HCT116 (cell line): ENCODE results near the gene PREX1. TPM values are rescaled to one million over a fixed set of nuclear protein-coding genes. Genes with fewer than 3 reads are reported as not detected.

Source experiments
- ATAC-seq: fragments of 200-7000 bp; cut with Tn5 transposase; 2 replicates; pipeline ENCODE4 v1.9.1; 2020; ENCODE audit warnings: mild to moderate bottlenecking, moderate library complexity
- BruUV-seq: library from RNA; stranded (reverse); fragments of 400-500 nt; replicated peaks from 2 replicates; lab custom pipeline; 2021; lab: Mats Ljungman, UMichigan
- CTCF ChIA-PET: fragments of 300-600 bp; sonication (Branson Sonifier 250); formaldehyde crosslinking; loops from one replicate; lab custom pipeline; 2021; ENCODE audit warnings: antibody characterized with exemption; lab: Charles Lee
- POLR2A ChIA-PET: fragments of 300-600, 350-600 bp; sonication (Branson Sonifier 250); formaldehyde crosslinking; loops from one replicate; lab custom pipeline; 2021; ENCODE audit warnings: antibody characterized with exemption; lab: Charles Lee
- RAD21 ChIA-PET, 2 experiments: fragments of 300-600 bp; sonication (Branson Sonifier 250); formaldehyde crosslinking; loops; one replicate each; lab custom pipeline; 2023; ENCODE audit warnings: low total read pairs in 2 of 2; ENCODE audit not compliant: uncharacterized antibody in 2 of 2, unreplicated experiment in 2 of 2, low non-redundant PET in 1 of 2; lab: Charles Lee
- DNase-seq: peaks from one replicate; pipeline ENCODE4 v3.0.0-alpha.2; 2010; ENCODE audit warnings: low read depth, low spot score
- H2AFZ ChIP-seq: fragments of 200-600 bp; shearing (Covaris generic), sonication (generic); 2 replicates; pipeline ENCODE4 v1.6.1; 2017; ENCODE audit warnings: low read depth, mixed run types, mixed read lengths, antibody characterized with exemption, low read length; ENCODE audit not compliant: poor library complexity, severe bottlenecking
- H3K27ac ChIP-seq: 2 replicates; pipeline ENCODE4 v1.5.1; 2012; ENCODE audit warnings: low read depth, low read length
- H3K27me3 ChIP-seq: fragments of 200-600 bp; sonication (generic); 2 replicates; pipeline ENCODE4 v1.6.1; 2016; ENCODE audit warnings: mixed run types, low read length, mixed read lengths; ENCODE audit not compliant: insufficient read depth
- H3K36me3 ChIP-seq, 2 experiments: fragments of 200-500 bp in 1 of 2; fragments of 200-600 bp in 1 of 2; sonication (Bioruptor generic) in 1 of 2; sonication (generic) in 1 of 2; 2 replicates each; pipeline versions ENCODE4 v1.5.1 to v1.6.1; 2014 to 2016; ENCODE audit warnings: low read length in 2 of 2, inconsistent platforms in 1 of 2, mixed read lengths in 1 of 2, mixed run types in 1 of 2; ENCODE audit not compliant: insufficient read depth in 2 of 2, control insufficient read depth in 1 of 2
- H3K4me1 ChIP-seq, 2 experiments: fragments of 200-600 bp in 1 of 2; sonication (generic) in 1 of 2; 2 replicates each; pipeline versions ENCODE4 v1.5.1 to v1.6.1; 2012 to 2017; ENCODE audit warnings: low read length in 2 of 2, inconsistent platforms in 1 of 2, mild to moderate bottlenecking in 1 of 2, mixed read lengths in 1 of 2, mixed run types in 1 of 2, moderate library complexity in 1 of 2; ENCODE audit not compliant: insufficient read depth in 2 of 2, control insufficient read depth in 1 of 2
- H3K4me2 ChIP-seq: fragments of 200-600 bp; sonication (generic); 2 replicates; pipeline ENCODE4 v1.6.1; 2017; ENCODE audit warnings: mixed run types, low read length, mixed read lengths
- H3K4me3 ChIP-seq, 2 experiments: fragments of 200-600 bp in 1 of 2; sonication (generic) in 1 of 2; replicated peaks in 1 of 2; 2 replicates each; pipeline ENCODE4 v1.5.1; 2011 to 2016; ENCODE audit warnings: low read length in 2 of 2, control low read depth in 1 of 2, low read depth in 1 of 2, mild to moderate bottlenecking in 1 of 2, mixed read lengths in 1 of 2, mixed run types in 1 of 2
- H3K79me2 ChIP-seq: fragments of 200-600 bp; sonication (generic); 2 replicates; pipeline ENCODE4 v1.6.1; 2017; ENCODE audit warnings: mild to moderate bottlenecking, mixed run types, low read length, moderate library complexity, mixed read lengths; ENCODE audit not compliant: insufficient read depth
- H3K9ac ChIP-seq: fragments of 200-600 bp; sonication (generic); 2 replicates; pipeline ENCODE4 v1.6.1; 2016; ENCODE audit warnings: low read length, mixed read lengths
- H3K9me2 ChIP-seq: fragments of 200-600 bp; sonication (generic), shearing (Covaris generic); 2 replicates; pipeline ENCODE4 v1.6.1; 2017; ENCODE audit warnings: mixed run types, mild to moderate bottlenecking, moderate library complexity; ENCODE audit not compliant: insufficient read depth
- H3K9me3 ChIP-seq, 2 experiments: fragments of 200-500 bp in 1 of 2; fragments of 200-600 bp in 1 of 2; sonication (Bioruptor generic) in 1 of 2; sonication (generic) in 1 of 2; 2 replicates each; pipeline ENCODE4 v1.6.1; 2014 to 2017; ENCODE audit warnings: low read length in 2 of 2, mixed read lengths in 2 of 2, inconsistent platforms in 1 of 2, low read depth in 1 of 2, mild to moderate bottlenecking in 1 of 2, mixed run types in 1 of 2, moderate library complexity in 1 of 2; ENCODE audit not compliant: control insufficient read depth in 1 of 2, insufficient read depth in 1 of 2
- H4K20me1 ChIP-seq: fragments of 200-600 bp; sonication (generic), shearing (Covaris generic); 2 replicates; pipeline ENCODE4 v1.6.1; 2017; ENCODE audit warnings: mixed run types, mild to moderate bottlenecking, moderate library complexity; ENCODE audit not compliant: insufficient read depth
- CEBPB ChIP-seq: IDR thresholded peaks from 2 replicates; pipeline ENCODE4 v1.6.1; 2012; ENCODE audit warnings: low read depth
- EZH2 ChIP-seq: fragments of 200-600 bp; sonication (generic); IDR thresholded peaks from 2 replicates; pipeline ENCODE4 v1.6.1; 2017; ENCODE audit warnings: antibody characterized with exemption, mixed run types
- FOSL1 ChIP-seq: IDR thresholded peaks from 2 replicates; pipeline ENCODE4 v1.6.1; 2012; ENCODE audit warnings: low read depth
- JUND ChIP-seq: IDR thresholded peaks from 2 replicates; pipeline ENCODE4 v1.6.1; 2012
- RAD21 ChIP-seq: IDR thresholded peaks from 2 replicates; pipeline ENCODE4 v1.6.1; 2012; ENCODE audit warnings: low read depth, mild to moderate bottlenecking
- YY1 ChIP-seq: IDR thresholded peaks from 2 replicates; pipeline ENCODE4 v1.6.1; 2011; ENCODE audit warnings: low read length, low read depth, moderate library complexity, mild to moderate bottlenecking; ENCODE audit not compliant: insufficient replicate concordance; ENCODE audit errors: extremely low read depth
- intact Hi-C: fragments of 100-400 bp; cut with micrococcal nuclease; formaldehyde crosslinking; loops from 2 replicates; pipeline ENCODE4 v1.10.0; 2022
- total RNA-seq: library from RNA; stranded (reverse); gene quantifications from one replicate; pipeline ENCODE4 v1.2.1, GENCODE V29; 2021; ENCODE audit not compliant: unreplicated experiment
- TF ChIP-seq, protein P1 (sequence below), 3 experiments: fragments of 200-600 bp in 1 of 3; sonication (generic) in 1 of 3; IDR thresholded peaks in 2 of 3; conservative IDR thresholded peaks in 1 of 3; 2 replicates each; pipeline ENCODE4 v1.5.1; 2012 to 2017; ENCODE audit warnings: low read depth in 2 of 3, low read length in 2 of 3, antibody characterized with exemption in 1 of 3, borderline replicate concordance in 1 of 3, control low read depth in 1 of 3, mild to moderate bottlenecking in 1 of 3, mixed read lengths in 1 of 3, mixed run types in 1 of 3, moderate library complexity in 1 of 3; ENCODE audit not compliant: insufficient read depth in 1 of 3
- TF ChIP-seq, protein P2 (sequence below): IDR thresholded peaks from 2 replicates; pipeline ENCODE4 v1.6.1; 2012

The PREX1 gene
- total RNA-seq, 1 experiment from 2014 or later = 6.1 TPM

DNA sequence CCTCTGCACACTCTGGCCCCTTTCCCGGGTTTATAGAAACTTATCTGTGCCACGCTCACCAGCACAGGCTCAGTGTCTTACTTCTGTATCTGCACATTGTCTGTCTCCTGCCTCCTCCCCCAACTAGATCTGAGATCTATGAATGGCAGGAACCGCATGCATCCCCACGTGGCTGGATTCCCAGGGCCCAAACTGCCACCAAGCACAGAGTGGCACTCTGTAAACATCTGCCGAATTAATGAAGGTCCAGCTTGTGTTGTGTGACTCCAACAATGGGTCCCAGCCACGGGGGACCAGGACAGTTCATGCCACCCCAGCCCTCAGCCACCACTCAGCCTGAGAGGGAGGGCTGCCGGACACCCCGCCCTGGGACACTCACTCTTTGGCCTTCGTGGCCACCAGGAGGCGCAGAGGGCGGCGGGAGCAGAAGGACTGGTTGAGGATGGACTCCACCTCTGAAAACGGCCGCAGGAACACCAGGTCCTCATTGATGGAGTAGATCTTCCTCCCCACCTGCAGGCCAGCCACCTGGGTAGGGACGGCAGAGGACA is 171.1 kb downstream of the PREX1 start:
- ATAC-seq = peak; percentile 86
- no TSS peak for BruUV-seq
- Histone ChIP-seq H3K79me2 (no peaks in the 10 kb centered on the region), H3K27ac (no peak overlapping the region), H2AFZ (no peak overlapping the region), H3K4me2 (no peak overlapping the region)
- TF ChIP-seq RAD21 (peak; percentile 48), FOSL1 (no peak), EZH2 (no peak), CEBPB (no peak), JUND (no peak), YY1 (no peak)
- TF ChIP-seq, protein P1, sequence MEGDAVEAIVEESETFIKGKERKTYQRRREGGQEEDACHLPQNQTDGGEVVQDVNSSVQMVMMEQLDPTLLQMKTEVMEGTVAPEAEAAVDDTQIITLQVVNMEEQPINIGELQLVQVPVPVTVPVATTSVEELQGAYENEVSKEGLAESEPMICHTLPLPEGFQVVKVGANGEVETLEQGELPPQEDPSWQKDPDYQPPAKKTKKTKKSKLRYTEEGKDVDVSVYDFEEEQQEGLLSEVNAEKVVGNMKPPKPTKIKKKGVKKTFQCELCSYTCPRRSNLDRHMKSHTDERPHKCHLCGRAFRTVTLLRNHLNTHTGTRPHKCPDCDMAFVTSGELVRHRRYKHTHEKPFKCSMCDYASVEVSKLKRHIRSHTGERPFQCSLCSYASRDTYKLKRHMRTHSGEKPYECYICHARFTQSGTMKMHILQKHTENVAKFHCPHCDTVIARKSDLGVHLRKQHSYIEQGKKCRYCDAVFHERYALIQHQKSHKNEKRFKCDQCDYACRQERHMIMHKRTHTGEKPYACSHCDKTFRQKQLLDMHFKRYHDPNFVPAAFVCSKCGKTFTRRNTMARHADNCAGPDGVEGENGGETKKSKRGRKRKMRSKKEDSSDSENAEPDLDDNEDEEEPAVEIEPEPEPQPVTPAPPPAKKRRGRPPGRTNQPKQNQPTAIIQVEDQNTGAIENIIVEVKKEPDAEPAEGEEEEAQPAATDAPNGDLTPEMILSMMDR (IDR thresholded peaks at IDR 0.05 in 2 of 3, conservative IDR thresholded peaks at IDR 0.05 in 1 of 3; ENCODE audit: borderline replicate concordance in 1 of 3, insufficient read depth in 1 of 3, low read depth in 2 of 3, low read length in 2 of 3) = peak; percentile 40 to 59 (median 58); a peak in 5 of 6 replicates
- TF ChIP-seq, protein P2, sequence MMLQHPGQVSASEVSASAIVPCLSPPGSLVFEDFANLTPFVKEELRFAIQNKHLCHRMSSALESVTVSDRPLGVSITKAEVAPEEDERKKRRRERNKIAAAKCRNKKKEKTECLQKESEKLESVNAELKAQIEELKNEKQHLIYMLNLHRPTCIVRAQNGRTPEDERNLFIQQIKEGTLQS = no peak
- TF ChIP-seq, all 23 proteins: peak for 2
- POLR2A ChIA-PET = no interaction called here
- Histone ChIP-seq H4K20me1 (no peaks in the 10 kb centered on the region), H3K4me1 (no peaks in the 10 kb centered on the region; a peak in 1 of 4 replicates), H3K36me3 (no peaks in the 10 kb centered on the region), H3K9me3 (no peaks in the 10 kb centered on the region), H3K4me3 (no peak overlapping the region), H3K9ac (no peak overlapping the region), H3K9me2 (no peaks in the 10 kb centered on the region), H3K27me3 (no peaks in the 10 kb centered on the region)
- peak; percentile 10 for DNase-seq
- intact Hi-C loops = loop anchor here (1.0 kb wide), 1 partner anchor 249 kb away; no protein-coding TSS in a partner anchor
- RAD21 ChIA-PET = interaction anchor here in 1 of 2 experiments (1.3 kb wide), 1 partner anchor 42 kb away, joined by 3 read pairs; no protein-coding TSS in a partner anchor
- CTCF ChIA-PET = interaction anchor here (0.8 to 3.7 kb wide), 12 partner anchors 22 to 562 kb away, joined by 3 to 144 read pairs (median 6); partner anchors contain the start of gene DDX27
